Measurements from ENCODE around the gene BCO1. TPM values are rescaled to one million over a fixed set of nuclear protein-coding genes. Genes with fewer than 3 reads are reported as not detected.

BCO1 gene
- total RNA-seq, 1 donor, result not detected

DNA sequence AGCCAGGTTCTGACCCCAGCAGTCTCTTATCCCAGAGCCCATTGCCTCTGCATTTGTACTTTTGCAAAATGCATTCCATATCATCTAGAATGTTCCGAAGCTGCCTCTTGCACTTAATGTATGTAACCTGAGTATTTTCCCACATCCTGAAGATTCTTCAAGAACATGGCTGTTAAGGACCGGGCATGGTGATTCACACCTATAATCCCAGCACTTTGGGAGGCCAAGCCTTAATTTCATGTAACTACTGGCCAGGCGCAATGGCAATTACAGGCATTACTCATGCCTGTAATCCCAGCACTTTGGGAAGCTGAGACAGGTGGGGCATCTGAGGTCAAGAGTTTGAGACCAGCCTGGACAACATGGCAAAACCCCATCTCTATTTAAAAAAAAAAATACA lies 44.6 kb downstream of the BCO1 start:
- H3K27me3 ChIP-seq (ENCODE audit: insufficient read depth, low read length), result no peaks in the 10 kb centered on the region
- TF ChIP-seq, protein P1, sequence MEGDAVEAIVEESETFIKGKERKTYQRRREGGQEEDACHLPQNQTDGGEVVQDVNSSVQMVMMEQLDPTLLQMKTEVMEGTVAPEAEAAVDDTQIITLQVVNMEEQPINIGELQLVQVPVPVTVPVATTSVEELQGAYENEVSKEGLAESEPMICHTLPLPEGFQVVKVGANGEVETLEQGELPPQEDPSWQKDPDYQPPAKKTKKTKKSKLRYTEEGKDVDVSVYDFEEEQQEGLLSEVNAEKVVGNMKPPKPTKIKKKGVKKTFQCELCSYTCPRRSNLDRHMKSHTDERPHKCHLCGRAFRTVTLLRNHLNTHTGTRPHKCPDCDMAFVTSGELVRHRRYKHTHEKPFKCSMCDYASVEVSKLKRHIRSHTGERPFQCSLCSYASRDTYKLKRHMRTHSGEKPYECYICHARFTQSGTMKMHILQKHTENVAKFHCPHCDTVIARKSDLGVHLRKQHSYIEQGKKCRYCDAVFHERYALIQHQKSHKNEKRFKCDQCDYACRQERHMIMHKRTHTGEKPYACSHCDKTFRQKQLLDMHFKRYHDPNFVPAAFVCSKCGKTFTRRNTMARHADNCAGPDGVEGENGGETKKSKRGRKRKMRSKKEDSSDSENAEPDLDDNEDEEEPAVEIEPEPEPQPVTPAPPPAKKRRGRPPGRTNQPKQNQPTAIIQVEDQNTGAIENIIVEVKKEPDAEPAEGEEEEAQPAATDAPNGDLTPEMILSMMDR (IDR thresholded peaks at IDR 0.05; ENCODE audit: extremely low read depth, low read depth, low read length), result no peak
- no peak for DNase-seq (ENCODE audit: insufficient read length, low spot score, missing footprints)
- H3K79me2 ChIP-seq (ENCODE audit: insufficient read depth, low read length), result no peaks in the 10 kb centered on the region
- no peaks in the 10 kb centered on the region for H3K36me3 ChIP-seq (ENCODE audit: insufficient read depth, low read length)
- H3K4me1 ChIP-seq (ENCODE audit: insufficient read depth, low read length), result no peaks in the 10 kb centered on the region
- H2AFZ ChIP-seq (ENCODE audit: low read length), result no peak overlapping the region
- no peak overlapping the region for H3K4me3 ChIP-seq (ENCODE audit: insufficient read depth, low read length)
- H3K27ac ChIP-seq (ENCODE audit: low read depth, low read length), result no peak overlapping the region
- no peak overlapping the region for H3K4me2 ChIP-seq (ENCODE audit: insufficient read depth, low read length)
- no peaks in the 10 kb centered on the region for H4K20me1 ChIP-seq (ENCODE audit: insufficient read depth, low read length)
- H3K9me3 ChIP-seq (ENCODE audit: low read depth, low read length), result no peaks in the 10 kb centered on the region

DNA sequence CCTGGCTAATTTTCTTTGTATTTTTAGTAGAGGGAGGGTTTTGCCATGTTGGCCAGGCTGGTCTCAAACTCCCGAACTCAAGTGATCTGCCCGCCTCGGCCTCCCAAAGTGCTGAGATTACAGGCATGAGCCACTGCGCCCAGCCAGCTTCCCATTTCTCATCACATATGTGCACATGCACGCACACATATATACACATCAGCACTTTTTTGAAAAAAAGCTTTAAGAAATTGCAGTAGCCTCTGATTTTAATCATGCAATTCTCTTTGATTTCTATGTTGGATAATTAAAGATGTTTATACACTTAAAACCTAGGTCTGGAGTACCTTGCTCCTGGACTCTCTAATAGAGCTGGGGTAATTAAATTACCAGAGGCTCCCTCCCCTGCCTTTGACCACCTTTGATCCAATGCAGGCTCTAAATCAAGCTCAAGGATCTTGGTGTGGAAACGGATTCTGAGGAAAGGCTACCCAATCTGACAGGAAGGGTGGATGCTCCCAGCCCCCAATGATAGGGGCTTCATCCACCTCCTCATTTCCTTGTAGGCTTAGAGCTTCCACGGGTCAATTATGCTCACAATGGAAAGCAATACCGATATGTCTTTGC lies 46.6 kb downstream of the BCO1 start:
- H3K79me2 ChIP-seq (ENCODE audit: insufficient read depth, low read length), result no peaks in the 10 kb centered on the region
- H3K4me1 ChIP-seq (ENCODE audit: insufficient read depth, low read length), result no peaks in the 10 kb centered on the region
- no peaks in the 10 kb centered on the region for H3K9me3 ChIP-seq (ENCODE audit: low read depth, low read length)
- H3K4me3 ChIP-seq (ENCODE audit: insufficient read depth, low read length), result no peak overlapping the region
- TF ChIP-seq, protein P1 (IDR thresholded peaks at IDR 0.05; ENCODE audit: extremely low read depth, low read depth, low read length), result no peak
- no peaks in the 10 kb centered on the region for H3K36me3 ChIP-seq (ENCODE audit: insufficient read depth, low read length)
- H2AFZ ChIP-seq (ENCODE audit: low read length), result no peak overlapping the region
- no peaks in the 10 kb centered on the region for H4K20me1 ChIP-seq (ENCODE audit: insufficient read depth, low read length)
- DNase-seq (ENCODE audit: insufficient read length, low spot score, missing footprints), result no peak
- no peak overlapping the region for H3K4me2 ChIP-seq (ENCODE audit: insufficient read depth, low read length)
- no peak overlapping the region for H3K27ac ChIP-seq (ENCODE audit: low read depth, low read length)
- no peaks in the 10 kb centered on the region for H3K27me3 ChIP-seq (ENCODE audit: insufficient read depth, low read length)

DNA sequence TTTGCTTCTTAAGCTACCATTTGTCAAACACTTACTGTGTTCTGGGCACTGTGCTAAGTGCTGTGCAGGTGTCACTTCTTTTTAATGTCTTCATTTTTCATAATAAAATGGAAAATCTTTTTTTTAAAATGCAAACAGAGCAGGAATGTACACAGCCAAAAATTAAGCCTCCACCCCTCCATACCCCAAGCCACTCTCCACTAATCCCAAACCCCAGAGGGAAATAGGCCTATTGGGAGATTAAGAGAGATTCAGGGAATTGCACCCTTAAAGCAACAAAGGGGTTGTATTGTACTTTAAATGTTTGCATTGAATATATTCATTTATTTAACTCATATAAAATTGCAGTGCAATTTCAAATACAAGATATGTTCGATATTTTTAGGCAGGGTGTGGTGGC lies 47.7 kb downstream of the BCO1 start:
- H3K79me2 ChIP-seq (ENCODE audit: insufficient read depth, low read length), result no peaks in the 10 kb centered on the region
- no peaks in the 10 kb centered on the region for H3K9me3 ChIP-seq (ENCODE audit: low read depth, low read length)
- no peaks in the 10 kb centered on the region for H3K27me3 ChIP-seq (ENCODE audit: insufficient read depth, low read length)
- no peaks in the 10 kb centered on the region for H3K4me1 ChIP-seq (ENCODE audit: insufficient read depth, low read length)
- H4K20me1 ChIP-seq (ENCODE audit: insufficient read depth, low read length), result no peaks in the 10 kb centered on the region
- TF ChIP-seq, protein P1 (IDR thresholded peaks at IDR 0.05; ENCODE audit: extremely low read depth, low read depth, low read length), result no peak
- H3K4me3 ChIP-seq (ENCODE audit: insufficient read depth, low read length), result no peak overlapping the region
- no peak overlapping the region for H3K27ac ChIP-seq (ENCODE audit: low read depth, low read length)
- H3K36me3 ChIP-seq (ENCODE audit: insufficient read depth, low read length), result no peaks in the 10 kb centered on the region
- DNase-seq (ENCODE audit: insufficient read length, low spot score, missing footprints), result no peak
- H2AFZ ChIP-seq (ENCODE audit: low read length), result no peak overlapping the region
- H3K4me2 ChIP-seq (ENCODE audit: insufficient read depth, low read length), result no peak overlapping the region

DNA sequence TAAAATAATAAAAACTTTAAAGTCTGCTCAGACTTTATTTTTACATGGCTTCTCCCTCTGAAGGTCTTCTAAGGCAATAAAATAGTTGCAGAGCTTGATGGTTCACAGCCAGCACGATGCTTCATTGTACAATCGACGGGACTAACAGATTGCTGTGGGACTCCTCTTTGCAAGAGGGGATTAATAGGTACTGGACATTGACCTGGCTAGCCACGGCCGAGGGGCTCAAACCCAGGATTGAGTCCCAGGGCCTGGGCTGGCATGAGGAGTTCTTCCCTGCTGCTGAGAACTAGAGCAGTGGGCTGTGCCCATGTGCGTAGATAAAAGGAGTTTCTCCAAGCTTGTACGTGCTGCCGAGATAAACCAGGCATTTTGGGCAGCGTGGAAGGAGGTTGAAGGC lies 52.6 kb downstream of the BCO1 start:
- no peaks in the 10 kb centered on the region for H3K79me2 ChIP-seq (ENCODE audit: insufficient read depth, low read length)
- H3K9me3 ChIP-seq (ENCODE audit: low read depth, low read length), result no peaks in the 10 kb centered on the region
- no peak for DNase-seq (ENCODE audit: insufficient read length, low spot score, missing footprints)
- no peak overlapping the region for H3K4me2 ChIP-seq (ENCODE audit: insufficient read depth, low read length)
- H3K27me3 ChIP-seq (ENCODE audit: insufficient read depth, low read length), result no peaks in the 10 kb centered on the region
- H2AFZ ChIP-seq (ENCODE audit: low read length), result no peak overlapping the region
- no peaks in the 10 kb centered on the region for H4K20me1 ChIP-seq (ENCODE audit: insufficient read depth, low read length)
- H3K4me3 ChIP-seq (ENCODE audit: insufficient read depth, low read length), result no peak overlapping the region
- no peak overlapping the region for H3K27ac ChIP-seq (ENCODE audit: low read depth, low read length)
- H3K36me3 ChIP-seq (ENCODE audit: insufficient read depth, low read length), result no peaks in the 10 kb centered on the region
- H3K4me1 ChIP-seq (ENCODE audit: insufficient read depth, low read length), result peaks cover 18% of the 10 kb centered on the region
- TF ChIP-seq, protein P1 (IDR thresholded peaks at IDR 0.05; ENCODE audit: extremely low read depth, low read depth, low read length), result no peak

Measured in osteoblast (primary cell).